ENCODE measurements around the gene BCR. TPM values are rescaled to one million over a fixed set of nuclear protein-coding genes. Genes with fewer than 3 reads are reported as not detected.
A peak's percentile ranks its signal among the peaks of the same experiment; 100 is the strongest.

The BCR gene
- total RNA-seq, 1 donor from 2014 or later: 45.1 TPM

- Mint-ChIP-seq H3K4me1 (peaks cover 10% of the 10 kb centered on the region), H3K4me3 (no peak overlapping the region), H3K27me3 (no peaks in the 10 kb centered on the region), H3K9me3 (no peaks in the 10 kb centered on the region), H3K36me3 (ENCODE audit: low read depth) (peaks cover 15% of the 10 kb centered on the region), H3K27ac (no peak overlapping the region)
- no peak for DNase-seq
- intact Hi-C loops (cut with micrococcal nuclease): no loop called here
These were observed 94.8 kb downstream of the BCR start for GRCh38 chr22:23274891-23275694.

- no peak overlapping the region for H3K4me3 Mint-ChIP-seq
- no peak overlapping the region for H3K27ac Mint-ChIP-seq
These were observed 95.4 kb downstream of the BCR start for GRCh38 chr22:23275751-23276150.

GRCh38 chr22:23276656-23277582 lies 96.6 kb downstream of the BCR start:
- intact Hi-C loops (cut with micrococcal nuclease): no loop called here
- DNase-seq: no peak
- peaks cover 14% of the 10 kb centered on the region for H3K36me3 Mint-ChIP-seq (ENCODE audit: low read depth)
- no peak overlapping the region for H3K27ac Mint-ChIP-seq
- H3K4me1 Mint-ChIP-seq: peaks cover 12% of the 10 kb centered on the region
- H3K4me3 Mint-ChIP-seq: no peak overlapping the region
- no peaks in the 10 kb centered on the region for H3K27me3 Mint-ChIP-seq
- H3K9me3 Mint-ChIP-seq: no peaks in the 10 kb centered on the region

More at GRCh38 chr22:23275751-23276150, 95.4 kb downstream of the BCR start:
- Mint-ChIP-seq H3K4me1 (peaks cover 10% of the 10 kb centered on the region), H3K36me3 (ENCODE audit: low read depth) (peaks cover 15% of the 10 kb centered on the region), H3K27me3 (no peaks in the 10 kb centered on the region), H3K9me3 (no peaks in the 10 kb centered on the region)
- DNase-seq: no peak
- intact Hi-C loops (cut with micrococcal nuclease): no loop called here

- H3K4me1 Mint-ChIP-seq: peaks cover 12% of the 10 kb centered on the region
- H3K9me3 Mint-ChIP-seq: no peaks in the 10 kb centered on the region
- H3K27ac Mint-ChIP-seq: peak overlapping the region; percentile 44
- H3K4me3 Mint-ChIP-seq: no peak overlapping the region
- no peaks in the 10 kb centered on the region for H3K27me3 Mint-ChIP-seq
- no peak for DNase-seq
- intact Hi-C loops (cut with micrococcal nuclease): no loop called here
- peaks cover 14% of the 10 kb centered on the region for H3K36me3 Mint-ChIP-seq (ENCODE audit: low read depth)
These were observed 97.4 kb downstream of the BCR start for GRCh38 chr22:23277583-23278295.

GRCh38 chr22:23278883-23279675 lies 98.8 kb downstream of the BCR start:
- Mint-ChIP-seq H3K4me3 (no peak overlapping the region), H3K4me1 (peaks cover 12% of the 10 kb centered on the region), H3K9me3 (no peaks in the 10 kb centered on the region), H3K27ac (peak overlapping the region; percentile 5), H3K36me3 (ENCODE audit: low read depth) (peaks cover 8% of the 10 kb centered on the region), H3K27me3 (no peaks in the 10 kb centered on the region)
- intact Hi-C loops (cut with micrococcal nuclease): no loop called here
- peak; percentile 61 for DNase-seq

- Mint-ChIP-seq H3K27ac (peak overlapping the region; percentile 5), H3K36me3 (ENCODE audit: low read depth) (peaks cover 8% of the 10 kb centered on the region), H3K4me1 (peaks cover 12% of the 10 kb centered on the region), H3K4me3 (no peak overlapping the region), H3K27me3 (no peaks in the 10 kb centered on the region), H3K9me3 (no peaks in the 10 kb centered on the region)
- no peak for DNase-seq
- intact Hi-C loops (cut with micrococcal nuclease): loop anchor here (5.0 kb wide), 1 partner anchor 62 kb away; no protein-coding TSS in a partner anchor
These were observed 99.5 kb downstream of the BCR start for GRCh38 chr22:23279781-23280180.

GRCh38 chr22:23280356-23281052 lies 100.2 kb downstream of the BCR start:
- no peak for DNase-seq
- H3K36me3 Mint-ChIP-seq (ENCODE audit: low read depth): peaks cover 12% of the 10 kb centered on the region
- H3K9me3 Mint-ChIP-seq: no peaks in the 10 kb centered on the region
- H3K27me3 Mint-ChIP-seq: no peaks in the 10 kb centered on the region
- intact Hi-C loops (cut with micrococcal nuclease): loop anchor here (1.0 to 5.0 kb wide), 2 partner anchors 63 to 102 kb away; no protein-coding TSS in a partner anchor
- peaks cover 12% of the 10 kb centered on the region for H3K4me1 Mint-ChIP-seq
- no peak overlapping the region for H3K4me3 Mint-ChIP-seq
- H3K27ac Mint-ChIP-seq: no peak overlapping the region

GRCh38 chr22:23281053-23281405 lies 100.7 kb downstream of the BCR start:
- H3K36me3 Mint-ChIP-seq (ENCODE audit: low read depth): peaks cover 11% of the 10 kb centered on the region
- no peaks in the 10 kb centered on the region for H3K9me3 Mint-ChIP-seq
- H3K27ac Mint-ChIP-seq: no peak overlapping the region
- DNase-seq: no peak
- H3K4me3 Mint-ChIP-seq: no peak overlapping the region
- peaks cover 12% of the 10 kb centered on the region for H3K4me1 Mint-ChIP-seq
- no peaks in the 10 kb centered on the region for H3K27me3 Mint-ChIP-seq
- intact Hi-C loops (cut with micrococcal nuclease): loop anchor here (1.0 to 5.0 kb wide), 2 partner anchors 64 to 103 kb away; no protein-coding TSS in a partner anchor

GRCh38 chr22:23281406-23282088 lies 101.2 kb downstream of the BCR start:
- H3K36me3 Mint-ChIP-seq (ENCODE audit: low read depth): peaks cover 11% of the 10 kb centered on the region
- peaks cover 12% of the 10 kb centered on the region for H3K4me1 Mint-ChIP-seq
- H3K27ac Mint-ChIP-seq: no peak overlapping the region
- no peak overlapping the region for H3K4me3 Mint-ChIP-seq
- intact Hi-C loops (cut with micrococcal nuclease): loop anchor here (1.0 to 5.0 kb wide), 2 partner anchors 64 to 103 kb away; no protein-coding TSS in a partner anchor
- no peaks in the 10 kb centered on the region for H3K27me3 Mint-ChIP-seq
- no peaks in the 10 kb centered on the region for H3K9me3 Mint-ChIP-seq
- DNase-seq: peak; percentile 93

- no peak overlapping the region for H3K4me3 Mint-ChIP-seq
- H3K27me3 Mint-ChIP-seq: no peaks in the 10 kb centered on the region
- H3K27ac Mint-ChIP-seq: no peak overlapping the region
- H3K36me3 Mint-ChIP-seq (ENCODE audit: low read depth): peaks cover 11% of the 10 kb centered on the region
- intact Hi-C loops (cut with micrococcal nuclease): loop anchor here (5.0 kb wide), 1 partner anchor 65 kb away; no protein-coding TSS in a partner anchor
- DNase-seq: no peak
- H3K9me3 Mint-ChIP-seq: no peaks in the 10 kb centered on the region
- peaks cover 12% of the 10 kb centered on the region for H3K4me1 Mint-ChIP-seq
These were observed 101.8 kb downstream of the BCR start for GRCh38 chr22:23282089-23282501.

GRCh38 chr22:23282516-23282915 lies 102.2 kb downstream of the BCR start:
- no peak for DNase-seq
- H3K27me3 Mint-ChIP-seq: no peaks in the 10 kb centered on the region
- peaks cover 12% of the 10 kb centered on the region for H3K4me1 Mint-ChIP-seq
- intact Hi-C loops (cut with micrococcal nuclease): loop anchor here (5.0 kb wide), 1 partner anchor 65 kb away; no protein-coding TSS in a partner anchor
- no peak overlapping the region for H3K4me3 Mint-ChIP-seq
- H3K27ac Mint-ChIP-seq: no peak overlapping the region
- H3K9me3 Mint-ChIP-seq: no peaks in the 10 kb centered on the region
- H3K36me3 Mint-ChIP-seq (ENCODE audit: low read depth): peaks cover 11% of the 10 kb centered on the region

GRCh38 chr22:23282986-23283385 lies 102.7 kb downstream of the BCR start:
- no peak for DNase-seq
- Mint-ChIP-seq H3K4me3 (no peak overlapping the region), H3K9me3 (no peaks in the 10 kb centered on the region), H3K36me3 (ENCODE audit: low read depth) (peaks cover 12% of the 10 kb centered on the region), H3K4me1 (peaks cover 12% of the 10 kb centered on the region), H3K27me3 (no peaks in the 10 kb centered on the region), H3K27ac (no peak overlapping the region)
- intact Hi-C loops (cut with micrococcal nuclease): loop anchor here (5.0 kb wide), 1 partner anchor 66 kb away; no protein-coding TSS in a partner anchor

Measured in activated CD4-positive, alpha-beta T cell treated with anti-CD3 and anti-CD28 coated beads, Interleukin-2, amount 10 ng/mL, durations not matched to agents 24 days and 14 days (primary cell).